LHCN-M2 (cell line): ENCODE data around the gene C2orf49. TPM values are rescaled to one million over a fixed set of nuclear protein-coding genes. Genes with fewer than 3 reads are reported as not detected.

Experiments used
- DNase-seq: peaks from one replicate; pipeline ENCODE4 v3.0.0-alpha.2; 2012; ENCODE audit warnings: low read depth
- total RNA-seq: library from RNA; depleted of rRNA; stranded (reverse); fragments of >200 nt; gene quantifications from 2 replicates; pipeline ENCODE4 v1.2.3, GENCODE V29; 2014

C2orf49 gene
- total RNA-seq, 1 experiment from 2014 or later: 22.0 TPM

GRCh38 chr2:105381101-105381668 lies 43.8 kb downstream of the C2orf49 start:
- no peak for DNase-seq

- DNase-seq: no peak
Observed at GRCh38 chr2:105382177-105382576, 44.8 kb downstream of the C2orf49 start.

GRCh38 chr2:105383432-105384166 lies 46.3 kb downstream of the C2orf49 start:
- DNase-seq: no peak

GRCh38 chr2:105384216-105384615 lies 46.9 kb downstream of the C2orf49 start:
- no peak for DNase-seq

GRCh38 chr2:105384861-105385260 lies 47.5 kb downstream of the C2orf49 start:
- no peak for DNase-seq

- no peak for DNase-seq
Observed at GRCh38 chr2:105385731-105386540, 48.6 kb downstream of the C2orf49 start.

- DNase-seq: peak; percentile 76
Observed at GRCh38 chr2:105387225-105387624, 49.9 kb downstream of the C2orf49 start.

- peak; percentile 88 for DNase-seq
Observed at GRCh38 chr2:105388971-105389381, 51.6 kb downstream of the C2orf49 start.

GRCh38 chr2:105390454-105390853 lies 53.1 kb downstream of the C2orf49 start:
- DNase-seq: no peak

GRCh38 chr2:105391058-105391627 lies 53.8 kb downstream of the C2orf49 start:
- peak; percentile 68 for DNase-seq

- DNase-seq: no peak
Observed at GRCh38 chr2:105391763-105392662, 54.7 kb downstream of the C2orf49 start.

GRCh38 chr2:105393373-105394055 lies 56.2 kb downstream of the C2orf49 start:
- no peak for DNase-seq

GRCh38 chr2:105394951-105395611 lies 57.7 kb downstream of the C2orf49 start:
- DNase-seq: no peak

GRCh38 chr2:105395691-105396090 lies 58.4 kb downstream of the C2orf49 start:
- no peak for DNase-seq

- peak; percentile 99 for DNase-seq
Observed at GRCh38 chr2:105396254-105397024, 59.1 kb downstream of the C2orf49 start.

- DNase-seq: peak; percentile 58
Observed at GRCh38 chr2:105397025-105397722, 59.8 kb downstream of the C2orf49 start.

- no peak for DNase-seq
Observed at GRCh38 chr2:105397953-105398335, 60.6 kb downstream of the C2orf49 start.
